ENCODE data around the gene PHF11.

The PHF11 gene

DNA sequence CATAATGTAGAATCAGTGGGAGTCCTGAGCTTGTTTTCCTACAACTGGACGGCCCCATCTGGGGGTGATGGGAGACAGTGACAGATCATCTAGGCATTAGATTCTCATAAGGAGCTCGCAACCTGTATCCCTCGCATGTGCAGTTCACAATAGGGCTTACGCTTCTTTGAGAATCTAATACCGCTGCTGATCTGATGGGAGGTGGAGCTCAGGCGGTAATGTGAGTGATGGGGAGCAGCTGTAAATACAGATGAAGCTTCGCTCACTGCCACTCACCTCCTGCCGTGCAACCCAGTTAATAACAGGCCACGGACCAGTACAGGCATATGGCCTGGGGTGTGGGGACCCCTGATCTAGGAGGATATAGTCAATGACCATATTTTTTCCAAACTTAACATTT is 50.8 kb downstream of the PHF11 start:
- no peak overlapping the region for H3K27ac ChIP-seq
- TF ChIP-seq ZFX (IDR thresholded peaks at IDR 0.05) (no peak), CTCF (conservative IDR thresholded peaks at IDR 0.05) (no peak)

DNA sequence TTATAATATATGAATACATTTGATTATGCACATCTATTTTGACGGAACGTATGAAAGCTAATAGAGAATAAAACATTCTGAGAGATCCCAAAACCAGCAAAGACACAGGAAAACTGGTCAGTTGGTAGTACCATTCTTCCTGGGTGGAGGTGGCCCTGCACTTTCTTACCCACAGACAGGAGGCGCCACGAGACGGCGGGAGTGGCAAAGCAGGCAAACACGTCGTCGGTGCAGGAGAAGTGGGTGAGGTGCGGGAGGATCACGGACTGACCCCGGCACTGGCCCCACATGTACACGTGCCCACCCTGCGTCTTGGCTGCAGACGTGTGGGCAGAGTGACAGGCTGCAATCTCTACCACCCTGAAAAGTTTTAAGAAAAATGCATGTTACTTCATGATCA is 53.5 kb downstream of the PHF11 start:
- no peak overlapping the region for H3K27ac ChIP-seq
- peak; percentile 24 for TF ChIP-seq CTCF (conservative IDR thresholded peaks at IDR 0.05)
- TF ChIP-seq ZFX (IDR thresholded peaks at IDR 0.05): no peak

DNA sequence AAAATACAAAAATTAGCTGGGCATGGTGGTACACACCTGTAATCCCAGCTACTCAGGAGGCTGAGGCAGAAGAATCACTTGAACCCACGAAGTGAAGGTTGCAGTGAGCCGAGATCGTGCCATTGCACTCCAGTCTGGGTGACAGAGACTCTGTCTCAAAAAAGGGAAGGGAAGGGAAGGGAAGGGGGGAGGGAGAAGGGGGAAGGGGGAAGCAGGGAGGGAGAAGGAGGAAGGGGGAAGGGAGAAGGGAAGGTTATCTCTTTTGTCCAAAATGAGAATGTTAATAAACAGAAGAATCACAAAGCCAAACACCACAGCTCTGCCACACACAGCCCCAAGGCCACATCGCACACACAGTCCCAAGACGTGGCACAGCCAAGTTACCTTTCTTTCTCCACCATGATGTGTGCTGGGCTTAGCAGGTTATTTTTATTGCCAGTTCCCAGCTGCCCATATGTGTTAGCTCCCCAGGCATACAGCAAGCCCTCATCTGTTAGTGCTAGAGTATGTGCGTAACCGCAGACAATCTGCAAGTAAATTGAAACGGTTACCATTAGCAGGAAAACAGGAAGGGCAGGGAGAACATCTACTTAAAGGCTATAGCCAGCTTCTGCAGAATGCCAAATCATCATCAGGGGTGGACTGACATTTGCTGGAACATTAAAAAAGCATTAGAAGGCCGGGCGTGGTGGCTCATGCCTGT is 55.3 kb downstream of the PHF11 start:
- TF ChIP-seq CTCF (conservative IDR thresholded peaks at IDR 0.05): no peak
- TF ChIP-seq ZFX (IDR thresholded peaks at IDR 0.05): no peak

GRCh38 chr13:49553888-49554287 is 58.1 kb downstream of the PHF11 start:
- H3K27ac ChIP-seq: no peak overlapping the region
- TF ChIP-seq CTCF (conservative IDR thresholded peaks at IDR 0.05) (no peak), ZFX (IDR thresholded peaks at IDR 0.05) (no peak)

More for the DNA sequence above, 55.3 kb downstream of the PHF11 start:
- H3K27ac ChIP-seq: no peak overlapping the region

DNA sequence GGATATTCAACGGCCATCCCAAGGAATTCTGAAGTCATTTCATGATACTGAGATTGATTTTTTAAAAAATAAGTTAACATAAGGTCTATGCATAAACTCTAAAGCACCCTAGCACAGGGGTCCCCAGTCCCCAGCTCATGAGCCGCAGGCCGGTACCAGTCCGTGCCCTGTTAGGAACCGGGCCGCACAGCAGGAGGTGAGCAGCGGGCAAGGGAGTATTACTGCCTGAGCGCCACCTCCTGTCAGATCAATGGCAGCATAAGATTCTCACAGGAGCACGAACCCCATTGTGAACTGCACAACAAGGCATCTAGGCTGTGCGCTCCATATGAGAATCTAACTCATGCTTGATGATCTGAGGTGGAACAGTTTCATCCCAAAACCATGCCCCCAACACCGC is 58.6 kb downstream of the PHF11 start:
- TF ChIP-seq ZFX (IDR thresholded peaks at IDR 0.05): no peak
- no peak overlapping the region for H3K27ac ChIP-seq

DNA sequence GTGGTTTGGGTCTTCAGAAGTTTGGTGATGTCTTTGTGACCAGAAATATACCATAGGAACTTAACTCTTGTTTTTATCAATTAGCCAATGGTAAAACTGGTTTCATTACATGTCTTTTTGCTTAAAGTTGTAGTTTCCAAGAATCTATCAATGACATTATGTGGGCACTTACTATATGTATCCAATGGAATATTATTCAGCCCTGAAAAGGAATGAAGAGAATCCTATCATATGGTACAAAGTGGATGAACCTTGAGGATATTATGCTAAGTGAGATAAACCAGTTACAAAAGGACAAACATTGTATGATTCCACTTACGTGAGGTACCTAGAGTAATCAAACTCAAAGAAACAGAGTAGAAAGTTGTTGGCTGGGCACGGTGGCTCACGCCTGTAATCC is 63.3 kb downstream of the PHF11 start:
- TF ChIP-seq ZFX (IDR thresholded peaks at IDR 0.05) (no peak), CTCF (conservative IDR thresholded peaks at IDR 0.05) (no peak)
- H3K27ac ChIP-seq: no peak overlapping the region

DNA sequence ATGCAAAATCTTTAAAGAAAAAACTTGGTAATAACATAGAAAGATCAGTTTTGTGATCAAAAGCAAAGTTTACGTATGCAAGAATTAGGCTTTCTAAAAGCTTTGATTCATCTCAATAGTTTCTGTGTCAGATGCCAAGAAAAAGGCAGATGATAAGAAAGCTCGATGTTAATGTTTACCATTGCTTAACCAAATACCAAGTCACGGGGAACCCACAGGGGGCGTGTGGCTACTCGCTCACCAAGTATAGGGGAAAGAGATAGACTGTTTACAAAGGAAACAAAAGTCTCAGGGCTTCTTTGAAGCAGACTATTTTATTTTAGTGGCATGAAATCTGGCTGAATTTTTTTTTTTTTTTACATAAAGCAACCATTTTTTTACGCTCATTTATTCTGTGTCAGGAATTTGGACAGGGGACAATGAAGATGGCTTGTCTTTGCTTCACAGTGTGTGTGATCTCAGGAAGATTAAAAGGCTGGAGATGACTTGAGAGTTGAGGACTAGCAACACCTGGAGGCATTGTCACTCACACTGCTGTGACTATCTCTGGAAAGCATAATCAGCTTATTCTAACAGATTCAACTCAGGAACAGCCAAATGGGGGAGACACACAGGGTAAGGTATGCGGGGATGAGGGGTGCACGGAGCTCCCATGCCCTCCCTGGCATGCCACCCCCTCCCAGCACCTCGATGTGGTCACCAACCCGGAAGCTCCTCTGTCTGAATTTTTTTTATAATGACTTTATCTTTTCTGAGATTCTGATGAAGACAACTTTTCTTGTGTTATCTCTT is 64.7 kb downstream of the PHF11 start:
- H3K27ac ChIP-seq: 0 out of 2 replicates have a peak overlapping the region, but pooled peaks have one; percentile 20
- TF ChIP-seq CTCF (conservative IDR thresholded peaks at IDR 0.05): peak; percentile 58
- TF ChIP-seq ZFX (IDR thresholded peaks at IDR 0.05): no peak
